Esophagus squamous epithelium (tissue), 5 donors: ENCODE measurements around the gene PRPF38B. TPM values are rescaled to one million over a fixed set of nuclear protein-coding genes. Genes with fewer than 3 reads are reported as not detected.

Experiments
- DNase-seq: peaks from one replicate; lab custom pipeline; 2025; lab: John Stamatoyannopoulos, UW
- H3K27ac ChIP-seq, 4 donors: fragments of 200-600 bp; sonication (generic); one replicate each; pipeline ENCODE4 v1.5.1; 2016 to 2019; ENCODE audit warnings: mild to moderate bottlenecking in 1 of 4
- H3K27me3 ChIP-seq, 4 donors: fragments of 200-600 bp; sonication (generic); 1 replicate in 3 of 4; 2 replicates in 1 of 4; pipeline versions ENCODE4 v1.5.1 to v1.6.0; 2017 to 2021; ENCODE audit warnings: antibody characterized with exemption in 1 of 4
- H3K36me3 ChIP-seq, 3 donors: fragments of 200-600 bp; sonication (generic); one replicate each; pipeline ENCODE4 v1.5.1; 2016 to 2019
- H3K4me1 ChIP-seq, 3 donors: fragments of 200-600 bp; sonication (generic); one replicate each; pipeline ENCODE4 v1.5.1; 2017 to 2019
- H3K4me3 ChIP-seq, 4 donors: fragments of 200-600 bp; sonication (generic); 1 replicate in 3 of 4; 2 replicates in 1 of 4; pipeline ENCODE4 v1.5.1; 2016 to 2019; ENCODE audit warnings: mild to moderate bottlenecking in 2 of 4, moderate library complexity in 1 of 4
- H3K9me3 ChIP-seq, 3 donors: fragments of 200-600 bp; sonication (generic); one replicate each; pipeline ENCODE4 v1.5.1; 2016 to 2019
- CTCF ChIP-seq, 6 experiments: fragments of 450-650 bp in 4 of 6; fragments of 200-600 bp in 2 of 6; sonication (generic) in 2 of 6; IDR thresholded peaks; one replicate each; pipeline ENCODE4 v1.5.1; 2016 to 2019; ENCODE audit warnings: antibody characterized with exemption in 6 of 6, mild to moderate bottlenecking in 4 of 6, moderate library complexity in 4 of 6
- POLR2A ChIP-seq, 4 donors: fragments of 450-650 bp; IDR thresholded peaks; one replicate each; pipeline ENCODE4 v1.6.1; 2017; ENCODE audit warnings: antibody characterized with exemption in 4 of 4, mild to moderate bottlenecking in 4 of 4, moderate library complexity in 3 of 4
- WGBS, 2 donors: methylation state at CpG; one replicate each; pipeline ENCODE4 v1.1.5; 2018; 5-methylcytosine and 5-hydroxymethylcytosine counted together
- intact Hi-C: fragments of 100-400 bp; cut with DNase I; formaldehyde crosslinking; loops from one replicate; pipeline ENCODE4 v1.15.0; 2022
- total RNA-seq, 4 donors: library from RNA; depleted of rRNA; stranded (reverse); fragments of >200 nt; gene quantifications; one replicate each; pipeline ENCODE4 v1.1.0, GENCODE V29; 2016
- donor health status: DM: yes; HTN: yes; CAD: no.

Gene PRPF38B
- total RNA-seq, 4 donors from 2014 or later: 14.4 to 38.1 (median 27.2) TPM

- no peaks in the 10 kb centered on the region for H3K27me3 ChIP-seq
- no peaks in the 10 kb centered on the region for H3K36me3 ChIP-seq
- DNase-seq: no peak
- no peak overlapping the region for H3K27ac ChIP-seq
- 100% methylated on average over 1 of the region's 1 CpG for WGBS, 2 donors
- no peaks in the 10 kb centered on the region for H3K4me1 ChIP-seq
- intact Hi-C loops: no loop called here
- H3K4me3 ChIP-seq: no peak overlapping the region
- no peaks in the 10 kb centered on the region for H3K9me3 ChIP-seq
- no peak for TF ChIP-seq CTCF (IDR thresholded peaks at IDR 0.05)
- no peak for TF ChIP-seq POLR2A (IDR thresholded peaks at IDR 0.05)
Measured at GRCh38 chr1:108732398-108732797, 40.3 kb downstream of the PRPF38B start.

- no peak for DNase-seq
- no peaks in the 10 kb centered on the region for H3K27me3 ChIP-seq
- H3K27ac ChIP-seq: no peak overlapping the region
- no peaks in the 10 kb centered on the region for H3K4me1 ChIP-seq
- intact Hi-C loops: no loop called here
- no peak overlapping the region for H3K4me3 ChIP-seq
- H3K36me3 ChIP-seq: no peaks in the 10 kb centered on the region
- WGBS, 2 donors: 88 to 90% methylated on average over 1 of the region's 1 CpG
- TF ChIP-seq POLR2A (IDR thresholded peaks at IDR 0.05) (no peak), CTCF (IDR thresholded peaks at IDR 0.05) (no peak)
- H3K9me3 ChIP-seq: no peaks in the 10 kb centered on the region
Measured at GRCh38 chr1:108734171-108734865, 42.2 kb downstream of the PRPF38B start.

GRCh38 chr1:108742253-108742652 is 50.1 kb downstream of the PRPF38B start:
- Histone ChIP-seq H3K4me3 (no peak overlapping the region), H3K4me1 (peaks cover 0 to 3% (median 0%) of the 10 kb centered on the region in 3 donors), H3K36me3 (no peaks in the 10 kb centered on the region), H3K9me3 (no peaks in the 10 kb centered on the region), H3K27me3 (no peaks in the 10 kb centered on the region), H3K27ac (no peak overlapping the region)
- no peak for TF ChIP-seq CTCF (IDR thresholded peaks at IDR 0.05)
- TF ChIP-seq POLR2A (IDR thresholded peaks at IDR 0.05): no peak
- WGBS, 2 donors: 79 to 83% methylated on average over 5 to 6 of the region's 6 CpGs
- DNase-seq: no peak
- intact Hi-C loops: no loop called here

GRCh38 chr1:108745980-108746381 is 53.9 kb downstream of the PRPF38B start:
- intact Hi-C loops: no loop called here
- 27 to 39% methylated on average over 3 of the region's 3 CpGs for WGBS, 2 donors
- Histone ChIP-seq H3K4me1 (peaks cover 5 to 38% (median 13%) of the 10 kb centered on the region in 3 donors), H3K36me3 (no peaks in the 10 kb centered on the region), H3K4me3 (peak overlapping the region in 3 of 4 donors; percentile 74 to 99 (median 92)), H3K9me3 (no peaks in the 10 kb centered on the region), H3K27ac (peak overlapping the region; percentile 97 to 100 (median 98)), H3K27me3 (no peaks in the 10 kb centered on the region)
- TF ChIP-seq CTCF (IDR thresholded peaks at IDR 0.05) (no peak), POLR2A (IDR thresholded peaks at IDR 0.05) (no peak)
- DNase-seq: no peak

- H3K9me3 ChIP-seq: no peaks in the 10 kb centered on the region
- peak within 1 kb of the TSS; percentile 97 to 100 (median 98) for H3K27ac ChIP-seq
- DNase-seq: peak; percentile 92
- intact Hi-C loops: no loop called here
- WGBS, 2 donors: 0 to 3% methylated on average over 20 to 41 of the region's 75 CpGs
- no peaks in the 10 kb centered on the region for H3K27me3 ChIP-seq
- H3K36me3 ChIP-seq: no peaks in the 10 kb centered on the region
- peak; percentile 90 to 98 (median 94) for TF ChIP-seq CTCF (IDR thresholded peaks at IDR 0.05)
- peak in 3 of 4 donors; percentile 97 to 100 (median 99) for TF ChIP-seq POLR2A (IDR thresholded peaks at IDR 0.05)
- H3K4me1 ChIP-seq: peaks cover 5 to 42% (median 15%) of the 10 kb centered on the region in 3 donors
- peak within 1 kb of the TSS; percentile 74 to 99 (median 84) for H3K4me3 ChIP-seq
Measured at GRCh38 chr1:108746382-108747170, 54.5 kb downstream of the PRPF38B start, which contains the start of gene STXBP3. STXBP3 (plus strand) TSS chr1:108746674; CDS start chr1:108746738, 64 bp downstream.
